Aorta (tissue), 5 donors: ENCODE data around the gene KEAP1. TPM values are rescaled to one million over a fixed set of nuclear protein-coding genes. Genes with fewer than 3 reads are reported as not detected.

ENCODE experiments used
- ATAC-seq: fragments of 200-7000 bp; cut with Tn5 transposase; one replicate; pipeline ENCODE4 v1.9.1; 2022; ENCODE audit warnings: moderate library complexity; ENCODE audit not compliant: low FRiP score
- DNase-seq, 2 donors: peaks; one replicate each; pipeline ENCODE4 v3.0.0-alpha.2; 2020
- H3K27ac ChIP-seq, 2 donors: one replicate each; pipeline ENCODE4 v1.5.1; 2013; ENCODE audit warnings: low read length in 2 of 2, mild to moderate bottlenecking in 2 of 2, moderate library complexity in 2 of 2, control low read depth in 1 of 2, inconsistent platforms in 1 of 2, low read depth in 1 of 2
- H3K27me3 ChIP-seq, 2 donors: one replicate each; pipeline ENCODE4 v1.6.1; 2013; ENCODE audit warnings: control low read depth in 1 of 2, low read length in 1 of 2, mild to moderate bottlenecking in 1 of 2, moderate library complexity in 1 of 2; ENCODE audit not compliant: insufficient read depth in 2 of 2, control insufficient read depth in 1 of 2
- H3K36me3 ChIP-seq, 2 donors: one replicate each; pipeline ENCODE4 v1.6.1; 2013; ENCODE audit warnings: control low read depth in 1 of 2, low read length in 1 of 2, mild to moderate bottlenecking in 1 of 2; ENCODE audit not compliant: insufficient read depth in 2 of 2, control insufficient read depth in 1 of 2
- H3K4me1 ChIP-seq, 2 donors: one replicate each; pipeline ENCODE4 v1.6.1; 2013; ENCODE audit warnings: low read length in 2 of 2, control low read depth in 1 of 2, mild to moderate bottlenecking in 1 of 2, moderate library complexity in 1 of 2; ENCODE audit not compliant: insufficient read depth in 2 of 2, control insufficient read depth in 1 of 2
- H3K4me3 ChIP-seq, 2 donors: one replicate each; pipeline ENCODE4 v1.5.1; 2013; ENCODE audit warnings: low read length in 2 of 2, control low read depth in 1 of 2, mild to moderate bottlenecking in 1 of 2
- H3K9me3 ChIP-seq: one replicate; pipeline ENCODE4 v1.6.1; 2013; ENCODE audit warnings: mild to moderate bottlenecking, low read length; ENCODE audit not compliant: control insufficient read depth
- WGBS, 2 donors: extraction: QIAGEN DNeasy Blood & Tissue Kit; methylation state at CpG; one replicate each; pipeline ENCODE4 v1.1.7; 2013; 5-methylcytosine and 5-hydroxymethylcytosine counted together
- intact Hi-C, 2 donors: fragments of 100-400 bp; cut with DNase I; formaldehyde crosslinking; loops; one replicate each; pipeline versions ENCODE4 v1.14.2 to v1.15.0; 2022
- polyA plus RNA-seq, 2 donors: library from polyadenylated mRNA; stranded (reverse); fragments of 200-250 nt; gene quantifications; one replicate each; pipeline ENCODE4 v1.2.3, GENCODE V29; 2013
- total RNA-seq, 2 donors: library from RNA; stranded (reverse); fragmentation: NEBNext Ultra II Directional; extraction: Animal tissue kit (Norgen Biotek cat#: 25700); gene quantifications; one replicate each; pipeline ENCODE4 v1.2.1, GENCODE V29; 2021
- donor health status: healthy with polysubstance abuse.
- donor health status: Bipolar disorder and iron deficiency.
- donor health status: DM: no; HTN: no; CAD: no.
- donor health status: DM: no; HTN: no; CAD: no.
- donor health status: DM: yes; HTN: yes; CAD: no.

KEAP1 gene
- total and polyA plus RNA-seq, 4 donors: 30.9 to 62.8 (median 49.9) TPM

- 32 to 34% methylated on average over 33 of the region's 33 CpGs for WGBS, 2 donors
- Histone ChIP-seq H3K36me3 (no peaks in the 10 kb centered on the region), H3K4me3 (no peak overlapping the region), H3K9me3 (no peaks in the 10 kb centered on the region), H3K27ac (no peak overlapping the region), H3K27me3 (no peaks in the 10 kb centered on the region), H3K4me1 (no peaks in the 10 kb centered on the region)
- ATAC-seq: peak; percentile 17
- intact Hi-C loops: no loop called here
- DNase-seq: no peak
Measured at GRCh38 chr19:10518444-10519361, 15.5 kb upstream of the KEAP1 start.

- intact Hi-C loops: no loop called here
- no peaks in the 10 kb centered on the region for H3K27me3 ChIP-seq
- 2% methylated on average over 23 to 27 of the region's 27 CpGs for WGBS, 2 donors
- no peak overlapping the region for H3K4me3 ChIP-seq
- DNase-seq (peak in 1 of 2 donors; percentile 66), ATAC-seq (peak; percentile 57)
- no peaks in the 10 kb centered on the region for H3K4me1 ChIP-seq
- no peaks in the 10 kb centered on the region for H3K36me3 ChIP-seq
- no peak overlapping the region for H3K27ac ChIP-seq
- no peaks in the 10 kb centered on the region for H3K9me3 ChIP-seq
Measured at GRCh38 chr19:10517760-10518443, 14.7 kb upstream of the KEAP1 start.

- intact Hi-C loops: no loop called here
- Histone ChIP-seq H3K9me3 (no peaks in the 10 kb centered on the region), H3K36me3 (no peaks in the 10 kb centered on the region), H3K27ac (no peak within 1 kb of the TSS), H3K4me1 (no peaks in the 10 kb centered on the region), H3K4me3 (no peak within 1 kb of the TSS), H3K27me3 (no peaks in the 10 kb centered on the region)
- 0 to 1% methylated on average over 25 to 39 of the region's 39 CpGs for WGBS, 2 donors
- ATAC-seq: peak; percentile 50
- peak in 1 of 2 donors; percentile 58 for DNase-seq
Measured at GRCh38 chr19:10517361-10517759, 14.2 kb upstream of the KEAP1 start, which contains the start of gene S1PR5. TSS of gene S1PR5 (minus strand) at chr19:10517447. CDS start at chr19:10515011, 2,436 bp downstream.

GRCh38 chr19:10516671-10517286, 13.6 kb upstream of the KEAP1 start:
- DNase-seq: no peak
- Histone ChIP-seq H3K4me3 (no peak overlapping the region), H3K27me3 (no peaks in the 10 kb centered on the region), H3K4me1 (no peaks in the 10 kb centered on the region), H3K27ac (no peak overlapping the region), H3K9me3 (no peaks in the 10 kb centered on the region), H3K36me3 (no peaks in the 10 kb centered on the region)
- no peak for ATAC-seq
- 38% methylated on average over 10 of the region's 10 CpGs for WGBS, 2 donors
- intact Hi-C loops: no loop called here

GRCh38 chr19:10516064-10516385, 12.9 kb upstream of the KEAP1 start:
- H3K9me3 ChIP-seq: no peaks in the 10 kb centered on the region
- DNase-seq (no peak), ATAC-seq (no peak)
- no peaks in the 10 kb centered on the region for H3K27me3 ChIP-seq
- no peak overlapping the region for H3K4me3 ChIP-seq
- no peaks in the 10 kb centered on the region for H3K36me3 ChIP-seq
- intact Hi-C loops: no loop called here
- WGBS, 2 donors: 93 to 96% methylated on average over 5 of the region's 5 CpGs
- H3K27ac ChIP-seq: no peak overlapping the region
- no peaks in the 10 kb centered on the region for H3K4me1 ChIP-seq

- no peaks in the 10 kb centered on the region for H3K36me3 ChIP-seq
- H3K4me1 ChIP-seq: no peaks in the 10 kb centered on the region
- H3K27ac ChIP-seq: no peak overlapping the region
- 37 to 42% methylated on average over 97 to 107 of the region's 107 CpGs for WGBS, 2 donors
- no peaks in the 10 kb centered on the region for H3K9me3 ChIP-seq
- no peak overlapping the region for H3K4me3 ChIP-seq
- DNase-seq: no peak
- ATAC-seq: no peak
- H3K27me3 ChIP-seq: no peaks in the 10 kb centered on the region
- intact Hi-C loops: no loop called here
Measured at GRCh38 chr19:10514211-10515145, 11.3 kb upstream of the KEAP1 start.

GRCh38 chr19:10513223-10513622, 10.1 kb upstream of the KEAP1 start:
- ATAC-seq (no peak), DNase-seq (no peak)
- no peaks in the 10 kb centered on the region for H3K4me1 ChIP-seq
- intact Hi-C loops: no loop called here
- no peak overlapping the region for H3K27ac ChIP-seq
- no peaks in the 10 kb centered on the region for H3K9me3 ChIP-seq
- no peaks in the 10 kb centered on the region for H3K36me3 ChIP-seq
- H3K4me3 ChIP-seq: no peak overlapping the region
- WGBS, 2 donors: 90 to 92% methylated on average over 7 of the region's 7 CpGs
- H3K27me3 ChIP-seq: no peaks in the 10 kb centered on the region

GRCh38 chr19:10510301-10510802, 7.2 kb upstream of the KEAP1 start:
- intact Hi-C loops: no loop called here
- 12% methylated on average over 15 of the region's 15 CpGs for WGBS, 2 donors
- no peaks in the 10 kb centered on the region for H3K27me3 ChIP-seq

More at GRCh38 chr19:10510301-10510802, 7.2 kb upstream of the KEAP1 start:
- H3K27ac ChIP-seq: no peak overlapping the region
- peak in 1 of 2 donors; percentile 71 for DNase-seq
- no peak for ATAC-seq
- no peaks in the 10 kb centered on the region for H3K4me1 ChIP-seq
- no peak overlapping the region for H3K4me3 ChIP-seq
- no peaks in the 10 kb centered on the region for H3K36me3 ChIP-seq
- H3K9me3 ChIP-seq: no peaks in the 10 kb centered on the region
